Skeletal muscle tissue (tissue), 4 donors: Measurements from ENCODE around the gene TBRG4. TPM values are rescaled to one million over a fixed set of nuclear protein-coding genes. Genes with fewer than 3 reads are reported as not detected.

Experiments
- H3K27ac ChIP-seq: one replicate; pipeline ENCODE4 v1.7.0; 2013; ENCODE audit warnings: mild to moderate bottlenecking, low read depth, low read length, inconsistent platforms
- H3K27me3 ChIP-seq, 3 donors: one replicate each; pipeline ENCODE4 v1.7.0; 2013; ENCODE audit warnings: low read length in 3 of 3; ENCODE audit not compliant: control insufficient read depth in 3 of 3, insufficient read depth in 3 of 3
- H3K36me3 ChIP-seq, 3 donors: one replicate each; pipeline ENCODE4 v1.7.0; 2013; ENCODE audit warnings: low read length in 3 of 3; ENCODE audit not compliant: control insufficient read depth in 3 of 3, insufficient read depth in 3 of 3
- H3K4me1 ChIP-seq, 3 donors: one replicate each; pipeline ENCODE4 v1.7.0; 2013; ENCODE audit warnings: low read length in 3 of 3, mild to moderate bottlenecking in 3 of 3; ENCODE audit not compliant: control insufficient read depth in 3 of 3, insufficient read depth in 3 of 3
- H3K4me3 ChIP-seq, 3 donors: one replicate each; pipeline ENCODE4 v1.7.0; 2013; ENCODE audit warnings: low read length in 3 of 3
- H3K9ac ChIP-seq, 3 donors: one replicate each; pipeline ENCODE4 v1.7.0; 2013; ENCODE audit warnings: low read length in 3 of 3, mild to moderate bottlenecking in 3 of 3, moderate library complexity in 2 of 3, low read depth in 1 of 3
- H3K9me3 ChIP-seq, 3 donors: one replicate each; pipeline ENCODE4 v1.7.0; 2013; ENCODE audit warnings: low read length in 3 of 3; ENCODE audit not compliant: control insufficient read depth in 3 of 3
- total RNA-seq: library from RNA; depleted of rRNA; stranded (reverse); fragments of >200 nt; gene quantifications from one replicate; pipeline ENCODE4 v1.2.3, GENCODE V29; 2014
- donor health status: Osteomylitis.

The TBRG4 gene
- 52.7 TPM for total RNA-seq

- no peaks in the 10 kb centered on the region for H3K9me3 ChIP-seq
- peak within 1 kb of the TSS; percentile 92 for H3K27ac ChIP-seq
- H3K36me3 ChIP-seq = peaks cover 24 to 26% (median 25%) of the 10 kb centered on the region in 3 donors
- H3K9ac ChIP-seq = peak within 1 kb of the TSS; percentile 83 to 98 (median 95)
- peaks cover 24 to 51% (median 27%) of the 10 kb centered on the region in 3 donors for H3K4me1 ChIP-seq
- no peaks in the 10 kb centered on the region for H3K27me3 ChIP-seq
- H3K4me3 ChIP-seq = peak within 1 kb of the TSS; percentile 87 to 100 (median 100)
Observed at GRCh38 chr7:45111298-45112223, at the start of gene TBRG4. TSS of gene TBRG4 (minus strand) at chr7:45111697. CDS start at chr7:45109237, 2,460 bp downstream.

- no peak overlapping the region for H3K9ac ChIP-seq
- H3K27ac ChIP-seq = no peak overlapping the region
- H3K4me1 ChIP-seq = peaks cover 0 to 2% (median 0%) of the 10 kb centered on the region in 3 donors
- H3K4me3 ChIP-seq = no peak overlapping the region
- peaks cover 0 to 3% (median 0%) of the 10 kb centered on the region in 3 donors for H3K9me3 ChIP-seq
- peaks cover 13 to 18% (median 18%) of the 10 kb centered on the region in 3 donors for H3K27me3 ChIP-seq
- no peaks in the 10 kb centered on the region for H3K36me3 ChIP-seq
Observed at GRCh38 chr7:45161138-45161537, 49.6 kb upstream of the TBRG4 start.

- Histone ChIP-seq H3K9me3 (peaks cover 0 to 3% (median 0%) of the 10 kb centered on the region in 3 donors), H3K4me3 (no peak overlapping the region), H3K27ac (no peak overlapping the region)
Observed at GRCh38 chr7:45160417-45160881, 49.0 kb upstream of the TBRG4 start.

GRCh38 chr7:45159296-45159695, 47.8 kb upstream of the TBRG4 start:
- no peak overlapping the region for H3K27ac ChIP-seq

More at GRCh38 chr7:45160417-45160881, 49.0 kb upstream of the TBRG4 start:
- Histone ChIP-seq H3K9ac (no peak overlapping the region), H3K36me3 (no peaks in the 10 kb centered on the region), H3K27me3 (peaks cover 13 to 18% (median 18%) of the 10 kb centered on the region in 3 donors), H3K4me1 (peaks cover 0 to 2% (median 0%) of the 10 kb centered on the region in 3 donors)

GRCh38 chr7:45158471-45158870, 47.0 kb upstream of the TBRG4 start:
- Histone ChIP-seq H3K9me3 (peaks cover 0 to under 1% (median 0%) of the 10 kb centered on the region in 3 donors), H3K27me3 (peaks cover 13 to 18% (median 18%) of the 10 kb centered on the region in 3 donors), H3K4me1 (peaks cover 0 to 3% (median 0%) of the 10 kb centered on the region in 3 donors), H3K36me3 (no peaks in the 10 kb centered on the region), H3K27ac (peak overlapping the region; percentile 60), H3K9ac (peak overlapping the region in 2 of 3 donors; percentile 33 to 43), H3K4me3 (peak overlapping the region in 1 of 3 donors; percentile 52)

More at GRCh38 chr7:45159296-45159695, 47.8 kb upstream of the TBRG4 start:
- Histone ChIP-seq H3K4me1 (peaks cover 0 to 3% (median 0%) of the 10 kb centered on the region in 3 donors), H3K36me3 (no peaks in the 10 kb centered on the region), H3K9ac (no peak overlapping the region), H3K9me3 (peaks cover 0 to 3% (median 0%) of the 10 kb centered on the region in 3 donors), H3K4me3 (peak overlapping the region in 2 of 3 donors; percentile 11 to 45), H3K27me3 (peaks cover 13 to 18% (median 18%) of the 10 kb centered on the region in 3 donors)

GRCh38 chr7:45157653-45158401, 46.3 kb upstream of the TBRG4 start, which contains the start of gene RAMP3:
TSS of gene RAMP3 (plus strand) at chr7:45157791. CDS start at chr7:45157829, 38 bp downstream.
- Histone ChIP-seq H3K4me1 (peaks cover 0 to 3% (median 0%) of the 10 kb centered on the region in 3 donors), H3K36me3 (no peaks in the 10 kb centered on the region), H3K27me3 (peaks cover 13 to 18% (median 18%) of the 10 kb centered on the region in 3 donors), H3K9me3 (no peaks in the 10 kb centered on the region), H3K9ac (peak within 1 kb of the TSS; percentile 43 to 65 (median 45)), H3K4me3 (peak within 1 kb of the TSS; percentile 27 to 52 (median 41)), H3K27ac (peak within 1 kb of the TSS; percentile 60)

GRCh38 chr7:45157286-45157652, 45.8 kb upstream of the TBRG4 start:
- peaks cover 0 to 3% (median 0%) of the 10 kb centered on the region in 3 donors for H3K4me1 ChIP-seq
- no peaks in the 10 kb centered on the region for H3K36me3 ChIP-seq
- peaks cover 17 to 18% (median 18%) of the 10 kb centered on the region in 3 donors for H3K27me3 ChIP-seq
- H3K9ac ChIP-seq = no peak overlapping the region
- no peak overlapping the region for H3K27ac ChIP-seq
- no peaks in the 10 kb centered on the region for H3K9me3 ChIP-seq
- H3K4me3 ChIP-seq = peak overlapping the region in 1 of 3 donors; percentile 7

- no peak overlapping the region for H3K9ac ChIP-seq
- H3K36me3 ChIP-seq = no peaks in the 10 kb centered on the region
- no peak overlapping the region for H3K27ac ChIP-seq
- peaks cover 17 to 18% (median 18%) of the 10 kb centered on the region in 3 donors for H3K27me3 ChIP-seq
- peaks cover 0 to 3% (median 0%) of the 10 kb centered on the region in 3 donors for H3K4me1 ChIP-seq
- peak overlapping the region in 1 of 3 donors; percentile 7 for H3K4me3 ChIP-seq
- H3K9me3 ChIP-seq = no peaks in the 10 kb centered on the region
Observed at GRCh38 chr7:45156516-45157272, 45.2 kb upstream of the TBRG4 start.

- Histone ChIP-seq H3K27me3 (peaks cover 18 to 22% (median 21%) of the 10 kb centered on the region in 3 donors), H3K9ac (no peak overlapping the region), H3K4me1 (peaks cover 0 to 3% (median 0%) of the 10 kb centered on the region in 3 donors), H3K36me3 (no peaks in the 10 kb centered on the region), H3K9me3 (no peaks in the 10 kb centered on the region), H3K27ac (no peak overlapping the region), H3K4me3 (no peak overlapping the region)
Observed at GRCh38 chr7:45155941-45156340, 44.4 kb upstream of the TBRG4 start.
